ENCODE data around the gene MCF2L. TPM values are rescaled to one million over a fixed set of nuclear protein-coding genes. Genes with fewer than 3 reads are reported as not detected.

Gene MCF2L
- total RNA-seq, 1 donor from 2014 or later: under 0.01 TPM

DNA sequence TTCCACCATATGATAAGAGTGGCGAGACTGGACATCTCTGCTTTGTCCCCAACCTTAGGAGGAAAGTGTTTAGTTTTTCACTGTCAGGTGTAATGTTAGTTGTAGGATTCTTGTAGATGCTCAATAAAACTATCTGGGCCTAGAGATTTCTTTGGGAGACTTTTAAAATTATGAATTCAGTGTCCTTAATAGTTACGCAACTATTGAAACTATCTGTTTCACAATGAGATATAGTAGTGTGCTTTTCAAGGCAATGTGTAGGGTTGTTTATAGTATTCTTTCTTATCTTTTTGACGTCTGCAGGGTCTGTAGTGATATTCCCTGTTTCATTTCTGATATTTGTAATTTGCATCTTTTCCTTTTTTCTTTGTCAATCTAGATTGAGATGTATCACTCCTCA, 103.4 kb downstream of the MCF2L start:
- TF ChIP-seq, protein P1, sequence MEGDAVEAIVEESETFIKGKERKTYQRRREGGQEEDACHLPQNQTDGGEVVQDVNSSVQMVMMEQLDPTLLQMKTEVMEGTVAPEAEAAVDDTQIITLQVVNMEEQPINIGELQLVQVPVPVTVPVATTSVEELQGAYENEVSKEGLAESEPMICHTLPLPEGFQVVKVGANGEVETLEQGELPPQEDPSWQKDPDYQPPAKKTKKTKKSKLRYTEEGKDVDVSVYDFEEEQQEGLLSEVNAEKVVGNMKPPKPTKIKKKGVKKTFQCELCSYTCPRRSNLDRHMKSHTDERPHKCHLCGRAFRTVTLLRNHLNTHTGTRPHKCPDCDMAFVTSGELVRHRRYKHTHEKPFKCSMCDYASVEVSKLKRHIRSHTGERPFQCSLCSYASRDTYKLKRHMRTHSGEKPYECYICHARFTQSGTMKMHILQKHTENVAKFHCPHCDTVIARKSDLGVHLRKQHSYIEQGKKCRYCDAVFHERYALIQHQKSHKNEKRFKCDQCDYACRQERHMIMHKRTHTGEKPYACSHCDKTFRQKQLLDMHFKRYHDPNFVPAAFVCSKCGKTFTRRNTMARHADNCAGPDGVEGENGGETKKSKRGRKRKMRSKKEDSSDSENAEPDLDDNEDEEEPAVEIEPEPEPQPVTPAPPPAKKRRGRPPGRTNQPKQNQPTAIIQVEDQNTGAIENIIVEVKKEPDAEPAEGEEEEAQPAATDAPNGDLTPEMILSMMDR (IDR thresholded peaks at IDR 0.05; ENCODE audit: insufficient read depth, low read length, severe bottlenecking): no peak
- FAIRE-seq: peak; percentile 18
- DNase-seq (ENCODE audit: low read depth): no peak
- H3K27me3 ChIP-seq (ENCODE audit: control insufficient read depth, insufficient read depth, low read length): no peaks in the 10 kb centered on the region
- no peak overlapping the region for H3K4me3 ChIP-seq (ENCODE audit: low read depth, low read length)
- H3K36me3 ChIP-seq (ENCODE audit: control insufficient read depth, insufficient read depth, low read length): no peaks in the 10 kb centered on the region

DNA sequence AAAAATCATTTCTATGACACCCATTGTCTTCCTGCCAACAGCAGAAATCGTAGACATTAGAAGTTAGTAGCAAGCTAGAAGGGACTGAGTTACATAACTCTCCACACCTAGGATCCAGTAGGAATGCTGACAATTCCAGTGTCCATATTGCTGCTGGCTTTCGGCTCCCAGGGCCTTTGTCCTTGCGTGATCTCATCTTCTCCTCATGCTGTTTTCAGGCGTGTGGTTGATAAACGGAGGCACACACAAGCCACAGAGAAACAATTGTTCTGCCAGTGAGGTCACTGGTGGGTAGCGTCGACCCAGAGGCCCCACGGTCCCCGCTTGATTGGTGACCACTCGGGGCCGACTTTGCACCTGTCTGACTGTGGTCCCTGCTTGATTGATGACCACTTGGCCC, 104.9 kb downstream of the MCF2L start:
- DNase-seq (ENCODE audit: low read depth): no peak
- TF ChIP-seq, protein P1 (IDR thresholded peaks at IDR 0.05; ENCODE audit: insufficient read depth, low read length, severe bottlenecking): no peak
- no peak for FAIRE-seq
- no peaks in the 10 kb centered on the region for H3K36me3 ChIP-seq (ENCODE audit: control insufficient read depth, insufficient read depth, low read length)
- no peak overlapping the region for H3K4me3 ChIP-seq (ENCODE audit: low read depth, low read length)
- H3K27me3 ChIP-seq (ENCODE audit: control insufficient read depth, insufficient read depth, low read length): no peaks in the 10 kb centered on the region

DNA sequence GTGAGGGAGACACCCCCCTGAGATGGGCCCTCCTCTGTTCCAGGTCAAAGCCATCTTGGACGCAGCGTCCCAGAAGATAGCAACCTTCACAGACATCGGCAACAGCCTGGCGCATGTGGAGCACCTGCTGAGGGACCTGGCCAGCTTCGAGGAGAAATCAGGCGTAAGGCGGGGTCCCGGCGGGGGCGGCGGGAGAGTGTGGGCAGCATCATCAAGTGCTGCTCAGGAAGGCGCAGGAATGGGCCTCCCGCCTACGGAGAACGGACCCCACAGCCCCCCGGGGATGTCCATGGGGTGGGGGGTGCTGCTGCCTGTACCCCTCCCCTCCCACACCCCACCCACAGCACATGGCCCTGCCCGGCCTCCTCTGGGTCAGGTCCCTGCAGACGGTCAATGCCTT, 105.4 kb downstream of the MCF2L start:
- TF ChIP-seq, protein P1 (IDR thresholded peaks at IDR 0.05; ENCODE audit: insufficient read depth, low read length, severe bottlenecking): no peak
- DNase-seq (ENCODE audit: low read depth) (no peak), FAIRE-seq (no peak)
- Histone ChIP-seq H3K27me3 (ENCODE audit: control insufficient read depth, insufficient read depth, low read length) (no peaks in the 10 kb centered on the region), H3K36me3 (ENCODE audit: control insufficient read depth, insufficient read depth, low read length) (no peaks in the 10 kb centered on the region), H3K4me3 (ENCODE audit: low read depth, low read length) (no peak overlapping the region)

DNA sequence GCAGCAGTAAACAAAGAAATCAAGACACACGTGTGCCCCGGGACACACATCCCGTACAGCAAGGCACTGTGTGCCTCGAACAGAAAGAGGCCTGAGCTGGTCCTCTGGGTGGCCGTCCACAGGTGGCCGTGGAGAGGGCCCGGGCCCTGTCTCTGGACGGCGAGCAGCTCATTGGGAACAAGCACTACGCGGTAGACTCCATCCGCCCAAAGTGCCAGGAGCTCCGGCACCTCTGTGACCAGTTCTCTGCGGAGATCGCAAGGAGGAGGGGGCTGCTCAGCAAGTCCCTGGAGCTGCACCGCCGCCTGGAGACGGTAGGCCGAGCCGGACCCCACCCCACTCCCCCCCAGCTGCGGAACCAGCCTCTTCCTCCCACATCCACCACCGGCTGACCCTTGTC, 105.9 kb downstream of the MCF2L start:
- no peak overlapping the region for H3K4me3 ChIP-seq (ENCODE audit: low read depth, low read length)
- FAIRE-seq (no peak), DNase-seq (ENCODE audit: low read depth) (no peak)
- TF ChIP-seq, protein P1 (IDR thresholded peaks at IDR 0.05; ENCODE audit: insufficient read depth, low read length, severe bottlenecking): no peak
- no peaks in the 10 kb centered on the region for H3K27me3 ChIP-seq (ENCODE audit: control insufficient read depth, insufficient read depth, low read length)
- no peaks in the 10 kb centered on the region for H3K36me3 ChIP-seq (ENCODE audit: control insufficient read depth, insufficient read depth, low read length)

DNA sequence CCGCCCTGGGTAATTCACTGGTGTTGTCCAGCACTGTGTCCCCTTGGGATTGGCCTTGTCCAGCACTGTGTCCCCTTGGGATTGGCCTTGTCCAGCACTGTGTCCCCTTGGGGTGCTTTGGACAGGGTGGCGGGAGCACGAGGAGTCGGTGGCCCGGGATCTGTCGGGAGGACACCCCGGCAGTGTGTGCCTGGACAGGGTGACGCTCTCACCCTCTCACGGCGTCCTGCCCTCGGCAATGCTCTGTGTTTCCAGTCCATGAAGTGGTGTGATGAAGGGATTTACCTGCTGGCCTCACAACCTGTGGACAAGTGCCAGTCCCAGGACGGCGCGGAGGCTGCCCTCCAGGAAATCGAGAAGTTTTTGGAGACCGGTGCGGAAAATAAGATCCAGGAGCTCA, 106.7 kb downstream of the MCF2L start:
- TF ChIP-seq, protein P1 (IDR thresholded peaks at IDR 0.05; ENCODE audit: insufficient read depth, low read length, severe bottlenecking): no peak
- Histone ChIP-seq H3K36me3 (ENCODE audit: control insufficient read depth, insufficient read depth, low read length) (no peaks in the 10 kb centered on the region), H3K4me3 (ENCODE audit: low read depth, low read length) (no peak overlapping the region), H3K27me3 (ENCODE audit: control insufficient read depth, insufficient read depth, low read length) (no peaks in the 10 kb centered on the region)
- FAIRE-seq (no peak), DNase-seq (ENCODE audit: low read depth) (no peak)

DNA sequence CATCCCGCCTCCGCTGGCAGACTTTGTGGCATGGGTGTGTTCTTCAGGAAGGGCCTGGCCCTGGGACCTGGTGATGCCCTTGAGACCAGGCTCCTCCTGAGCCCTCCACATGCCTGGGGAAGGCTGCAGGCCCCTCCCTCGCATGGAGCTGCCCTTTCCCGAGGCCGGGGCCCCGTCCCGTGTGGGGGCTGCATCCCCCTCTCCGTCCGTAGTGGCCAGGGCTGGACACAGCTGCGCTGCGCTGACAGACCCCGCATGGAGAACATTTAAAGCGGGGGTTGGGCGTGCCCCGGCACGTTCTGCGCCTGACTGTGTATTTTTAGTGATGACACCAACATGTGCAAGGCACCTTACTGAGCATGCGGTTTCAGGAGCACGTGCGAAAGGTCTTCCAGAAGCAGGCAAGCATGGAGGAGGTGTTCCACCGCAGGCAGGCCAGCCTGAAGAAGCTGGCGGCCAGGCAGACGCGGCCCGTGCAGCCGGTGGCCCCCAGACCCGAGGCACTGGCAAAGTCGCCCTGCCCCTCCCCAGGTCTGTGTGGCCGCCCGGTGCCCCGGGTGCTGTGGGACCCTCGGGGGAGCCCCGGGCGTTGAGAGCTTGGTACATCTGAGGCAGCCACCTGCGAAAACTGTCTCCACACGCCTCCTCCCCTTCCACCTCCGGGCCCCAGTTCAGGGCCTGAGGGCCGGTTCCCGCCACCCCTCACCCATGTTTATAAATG, 107.8 kb downstream of the MCF2L start:
- FAIRE-seq (no peak), DNase-seq (ENCODE audit: low read depth) (no peak)
- TF ChIP-seq, protein P1 (IDR thresholded peaks at IDR 0.05; ENCODE audit: insufficient read depth, low read length, severe bottlenecking): no peak
- H3K27me3 ChIP-seq (ENCODE audit: control insufficient read depth, insufficient read depth, low read length): no peaks in the 10 kb centered on the region
- no peaks in the 10 kb centered on the region for H3K36me3 ChIP-seq (ENCODE audit: control insufficient read depth, insufficient read depth, low read length)
- H3K4me3 ChIP-seq (ENCODE audit: low read depth, low read length): no peak overlapping the region
